GM19438 (cell line): ENCODE data around the gene TMEM214.

ENCODE experiments used
- ATAC-seq: cut with Tn5 transposase; IDR thresholded peaks from one replicate; pipeline ENCODE4 v1.9.1; 2021; ENCODE audit warnings: low read depth; ENCODE audit not compliant: unreplicated experiment

Gene TMEM214

GRCh38 chr2:27009716-27010115 lies 23.0 kb upstream of the TMEM214 start:
- ATAC-seq: no peak

- ATAC-seq: no peak
These were observed 22.6 kb upstream of the TMEM214 start for GRCh38 chr2:27010139-27010538.

- ATAC-seq: no peak
These were observed 19.0 kb upstream of the TMEM214 start for GRCh38 chr2:27013738-27014137.

GRCh38 chr2:27014771-27015433 lies 17.9 kb upstream of the TMEM214 start:
- ATAC-seq: no peak

GRCh38 chr2:27016801-27017325 lies 15.9 kb upstream of the TMEM214 start:
- ATAC-seq: no peak

GRCh38 chr2:27018142-27018541 lies 14.6 kb upstream of the TMEM214 start:
- no peak for ATAC-seq

GRCh38 chr2:27019459-27019858 lies 13.3 kb upstream of the TMEM214 start:
- ATAC-seq: no peak

- no peak for ATAC-seq
These were observed 12.6 kb upstream of the TMEM214 start for GRCh38 chr2:27019931-27020855.

- no peak for ATAC-seq
These were observed 11.3 kb upstream of the TMEM214 start for GRCh38 chr2:27021253-27022049.

- no peak for ATAC-seq
These were observed 9.0 kb upstream of the TMEM214 start for GRCh38 chr2:27023740-27024139.

GRCh38 chr2:27024188-27024587 lies 8.6 kb upstream of the TMEM214 start:
- ATAC-seq: no peak

- no peak for ATAC-seq
These were observed 8.0 kb upstream of the TMEM214 start for GRCh38 chr2:27024812-27025211.

GRCh38 chr2:27025281-27025800 lies 7.4 kb upstream of the TMEM214 start:
- no peak for ATAC-seq

GRCh38 chr2:27025861-27026851 lies 6.6 kb upstream of the TMEM214 start:
- no peak for ATAC-seq

- no peak for ATAC-seq
These were observed 5.5 kb upstream of the TMEM214 start for GRCh38 chr2:27027211-27027651.

GRCh38 chr2:27029051-27029450 lies 3.7 kb upstream of the TMEM214 start:
- ATAC-seq: no peak

GRCh38 chr2:27033253-27033852 lies 588 bp downstream of the TMEM214 start:
- ATAC-seq: peak; percentile 2

GRCh38 chr2:27038012-27038411 lies 5.2 kb downstream of the TMEM214 start:
- no peak for ATAC-seq
